Measurements from ENCODE around the gene FOXP3. TPM values are rescaled to one million over a fixed set of nuclear protein-coding genes. Genes with fewer than 3 reads are reported as not detected.

The FOXP3 gene
- total RNA-seq, 4 donors from 2014 or later, result 0.20 to 0.42 TPM; not detected in 2

DNA sequence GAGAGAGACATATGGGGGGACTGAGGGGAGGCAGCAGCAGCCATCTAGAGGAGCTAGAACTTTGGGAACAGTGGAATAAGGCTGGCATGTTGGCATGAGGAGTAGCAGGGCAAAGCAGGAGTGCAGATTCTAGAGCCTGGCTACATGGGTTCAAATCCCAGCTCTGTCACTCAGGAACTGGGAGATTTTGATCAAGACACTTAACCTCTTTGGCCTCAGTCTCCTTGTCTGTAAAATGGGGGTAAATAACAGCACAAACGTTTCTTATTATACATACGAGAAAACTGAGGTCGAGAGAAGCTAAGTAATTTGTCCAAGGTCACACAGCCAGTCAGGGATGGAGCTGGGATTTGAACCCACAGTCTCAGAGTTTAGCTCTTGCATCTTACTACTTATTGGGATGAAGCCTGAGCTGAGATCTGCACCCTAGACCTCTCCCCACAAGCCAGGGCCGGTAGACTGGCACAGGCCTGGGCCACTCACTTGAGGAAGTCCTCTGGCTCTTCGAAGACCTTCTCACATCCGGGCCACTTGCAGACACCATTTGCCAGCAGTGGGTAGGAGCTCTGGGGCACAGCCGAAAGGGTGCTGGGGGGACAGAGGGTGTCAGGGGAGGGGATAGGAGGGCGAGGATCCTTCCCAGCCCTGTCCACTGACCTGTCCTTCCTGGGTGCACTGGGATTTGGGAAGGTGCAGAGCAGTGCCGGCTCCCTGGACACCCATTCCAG is 8.1 kb downstream of the FOXP3 start:
- Histone ChIP-seq H3K4me1 (no peaks in the 10 kb centered on the region), H3K9me3 (no peaks in the 10 kb centered on the region), H3K4me3 (no peak overlapping the region), H3K27ac (no peak overlapping the region), H3K36me3 (no peaks in the 10 kb centered on the region), H3K27me3 (no peaks in the 10 kb centered on the region)
- DNase-seq (ENCODE audit: low spot score in 2 of 2), result no peak
- TF ChIP-seq, protein P1, sequence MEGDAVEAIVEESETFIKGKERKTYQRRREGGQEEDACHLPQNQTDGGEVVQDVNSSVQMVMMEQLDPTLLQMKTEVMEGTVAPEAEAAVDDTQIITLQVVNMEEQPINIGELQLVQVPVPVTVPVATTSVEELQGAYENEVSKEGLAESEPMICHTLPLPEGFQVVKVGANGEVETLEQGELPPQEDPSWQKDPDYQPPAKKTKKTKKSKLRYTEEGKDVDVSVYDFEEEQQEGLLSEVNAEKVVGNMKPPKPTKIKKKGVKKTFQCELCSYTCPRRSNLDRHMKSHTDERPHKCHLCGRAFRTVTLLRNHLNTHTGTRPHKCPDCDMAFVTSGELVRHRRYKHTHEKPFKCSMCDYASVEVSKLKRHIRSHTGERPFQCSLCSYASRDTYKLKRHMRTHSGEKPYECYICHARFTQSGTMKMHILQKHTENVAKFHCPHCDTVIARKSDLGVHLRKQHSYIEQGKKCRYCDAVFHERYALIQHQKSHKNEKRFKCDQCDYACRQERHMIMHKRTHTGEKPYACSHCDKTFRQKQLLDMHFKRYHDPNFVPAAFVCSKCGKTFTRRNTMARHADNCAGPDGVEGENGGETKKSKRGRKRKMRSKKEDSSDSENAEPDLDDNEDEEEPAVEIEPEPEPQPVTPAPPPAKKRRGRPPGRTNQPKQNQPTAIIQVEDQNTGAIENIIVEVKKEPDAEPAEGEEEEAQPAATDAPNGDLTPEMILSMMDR (IDR thresholded peaks at IDR 0.05), result no peak
- 68 to 82% methylated on average over 5 to 7 of the region's 9 CpGs for WGBS, 2 donors

DNA sequence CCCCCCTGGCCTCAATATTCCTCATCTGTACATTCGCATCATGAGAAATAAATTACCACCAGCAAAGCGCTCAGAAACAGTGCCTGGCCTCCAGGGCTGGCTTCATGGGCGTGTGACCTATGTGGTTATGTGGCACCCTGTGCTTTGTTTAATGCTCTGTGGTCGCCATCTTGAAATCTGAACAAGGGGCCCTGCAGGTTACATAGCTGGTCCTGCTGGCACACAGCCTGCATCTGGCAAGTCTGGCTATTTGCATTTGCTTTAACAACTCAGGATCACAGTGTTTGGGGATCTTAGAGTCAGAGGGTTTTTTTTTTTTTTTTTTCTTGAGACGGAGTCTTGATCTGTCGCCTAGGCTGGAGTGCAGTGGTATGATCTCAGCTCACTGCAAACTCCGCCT is 9.9 kb downstream of the FOXP3 start:
- no peak for DNase-seq (ENCODE audit: low spot score in 2 of 2)
- Histone ChIP-seq H3K9me3 (no peaks in the 10 kb centered on the region), H3K36me3 (peaks cover 0 to 12% (median 0%) of the 10 kb centered on the region in 3 donors), H3K27ac (no peak overlapping the region), H3K4me3 (no peak overlapping the region), H3K27me3 (no peaks in the 10 kb centered on the region), H3K4me1 (no peaks in the 10 kb centered on the region)
- 86 to 98% methylated on average over 5 to 7 of the region's 7 CpGs for WGBS, 2 donors
- TF ChIP-seq POLR2A (IDR thresholded peaks at IDR 0.05), result no peak
- TF ChIP-seq, protein P1 (IDR thresholded peaks at IDR 0.05), result no peak
- no peak for TF ChIP-seq EP300 (IDR thresholded peaks at IDR 0.05)

DNA sequence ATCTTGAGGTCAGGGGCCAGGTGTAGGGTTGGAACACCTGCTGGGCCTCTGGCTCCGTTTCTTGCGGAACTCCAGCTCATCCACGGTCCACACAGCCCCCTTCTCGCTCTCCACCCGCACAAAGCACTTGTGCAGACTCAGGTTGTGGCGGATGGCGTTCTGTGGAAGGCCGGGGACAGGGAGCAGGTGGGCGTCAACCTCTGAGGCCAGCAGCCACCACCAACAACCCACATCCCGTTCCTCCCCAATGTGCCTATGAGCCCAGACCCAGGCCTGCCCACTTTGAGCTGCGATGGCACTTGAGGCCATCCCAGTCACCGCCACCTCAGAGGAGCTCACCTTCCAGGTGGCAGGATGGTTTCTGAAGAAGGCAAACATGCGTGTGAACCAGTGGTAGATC is 13.2 kb downstream of the FOXP3 start:
- no peak for DNase-seq (ENCODE audit: low spot score in 2 of 2)
- TF ChIP-seq POLR2A (IDR thresholded peaks at IDR 0.05), result no peak
- Histone ChIP-seq H3K4me1 (no peaks in the 10 kb centered on the region), H3K36me3 (peaks cover 0 to 45% (median 0%) of the 10 kb centered on the region in 3 donors), H3K27ac (no peak overlapping the region), H3K4me3 (no peak overlapping the region), H3K27me3 (no peaks in the 10 kb centered on the region), H3K9me3 (no peaks in the 10 kb centered on the region)
- WGBS, 2 donors, result 86 to 95% methylated on average over 11 to 13 of the region's 13 CpGs

DNA sequence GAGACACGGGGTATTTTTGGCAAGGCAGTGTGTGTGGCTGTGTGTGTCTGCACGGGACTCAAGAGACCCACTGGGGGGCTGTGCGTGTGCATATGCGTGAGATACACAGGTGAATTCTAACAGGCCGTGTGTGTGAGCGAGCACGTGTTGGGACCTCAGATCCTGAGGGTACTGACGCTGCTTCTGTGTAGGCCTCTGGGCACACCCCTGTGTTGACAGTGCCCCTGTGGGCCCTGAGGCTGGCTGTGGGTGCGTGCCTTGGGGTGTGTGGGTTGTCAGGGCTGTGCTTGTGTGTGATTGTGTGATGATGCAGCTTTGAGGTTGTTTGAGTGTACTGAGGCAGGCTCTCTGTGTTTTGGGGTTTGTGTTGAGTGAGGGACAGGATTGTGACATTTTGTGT is 13.9 kb downstream of the FOXP3 start:
- Histone ChIP-seq H3K4me1 (no peaks in the 10 kb centered on the region), H3K27ac (no peak overlapping the region), H3K4me3 (no peak overlapping the region), H3K36me3 (peaks cover 0 to 51% (median 0%) of the 10 kb centered on the region in 3 donors), H3K27me3 (no peaks in the 10 kb centered on the region), H3K9me3 (no peaks in the 10 kb centered on the region)
- DNase-seq (ENCODE audit: low spot score in 2 of 2), result no peak
- 84 to 87% methylated on average over 7 to 9 of the region's 9 CpGs for WGBS, 2 donors
- no peak for TF ChIP-seq POLR2A (IDR thresholded peaks at IDR 0.05)
- TF ChIP-seq, protein P1 (IDR thresholded peaks at IDR 0.05), result no peak
- no peak for TF ChIP-seq EP300 (IDR thresholded peaks at IDR 0.05)

DNA sequence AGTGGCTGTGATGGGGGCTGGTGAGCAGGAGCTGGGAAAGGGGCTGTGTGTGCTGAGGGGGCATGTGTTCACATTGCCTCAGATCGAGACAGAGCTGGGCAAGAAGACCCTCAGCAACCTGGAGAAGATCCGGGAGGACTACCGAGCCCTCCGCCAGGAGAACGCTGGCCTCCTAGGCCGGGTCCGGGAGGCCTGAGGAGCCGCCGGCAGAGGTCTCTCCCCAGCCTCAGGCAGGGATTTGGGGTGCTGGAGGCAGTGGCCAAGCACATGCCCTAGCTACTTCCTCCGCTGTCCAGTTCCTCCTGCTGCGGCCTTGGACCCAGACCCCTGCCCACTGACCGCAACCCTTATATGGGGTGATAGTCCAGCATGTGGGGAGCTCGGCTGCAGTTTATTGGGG is 14.4 kb downstream of the FOXP3 start:
- no peak overlapping the region for H3K27ac ChIP-seq
- H3K9me3 ChIP-seq, result no peaks in the 10 kb centered on the region
- H3K27me3 ChIP-seq, result no peaks in the 10 kb centered on the region
- no peak overlapping the region for H3K4me3 ChIP-seq
- H3K4me1 ChIP-seq, result no peaks in the 10 kb centered on the region
- TF ChIP-seq POLR2A (IDR thresholded peaks at IDR 0.05), result no peak
- TF ChIP-seq EP300 (IDR thresholded peaks at IDR 0.05), result no peak
- TF ChIP-seq, protein P1 (IDR thresholded peaks at IDR 0.05), result no peak
- 91 to 96% methylated on average over 11 to 13 of the region's 13 CpGs for WGBS, 2 donors
- DNase-seq (ENCODE audit: low spot score in 2 of 2), result no peak
- H3K36me3 ChIP-seq, result peaks cover 0 to 56% (median 0%) of the 10 kb centered on the region in 3 donors
